Endothelial cell of umbilical vein (primary cell): ENCODE measurements around the gene DOC2B.

Source experiments
- FOS ChIP-seq: IDR thresholded peaks from 2 replicates; pipeline ENCODE4 v1.6.1; 2011; ENCODE audit warnings: mild to moderate bottlenecking, low read length, moderate library complexity, borderline replicate concordance; ENCODE audit not compliant: insufficient read depth
- JUN ChIP-seq: IDR thresholded peaks from 2 replicates; pipeline ENCODE4 v1.6.1; 2011; ENCODE audit warnings: borderline replicate concordance, low read depth; ENCODE audit not compliant: insufficient read length, insufficient read depth
- MYC ChIP-seq: IDR thresholded peaks from one replicate; pipeline ENCODE4 v1.6.1; 2011; ENCODE audit warnings: mild to moderate bottlenecking, low read depth, low read length
- TF ChIP-seq, protein P1 (sequence below), 2 donors: IDR thresholded peaks; 1 replicate in 1 of 2; 2 replicates in 1 of 2; pipeline ENCODE4 v1.5.1; 2011; ENCODE audit warnings: low read length in 2 of 2, mild to moderate bottlenecking in 2 of 2, moderate library complexity in 2 of 2, control low read depth in 1 of 2, inconsistent platforms in 1 of 2, low read depth in 1 of 2; ENCODE audit not compliant: insufficient read depth in 1 of 2; ENCODE audit errors: extremely low read depth in 1 of 2

DNA sequence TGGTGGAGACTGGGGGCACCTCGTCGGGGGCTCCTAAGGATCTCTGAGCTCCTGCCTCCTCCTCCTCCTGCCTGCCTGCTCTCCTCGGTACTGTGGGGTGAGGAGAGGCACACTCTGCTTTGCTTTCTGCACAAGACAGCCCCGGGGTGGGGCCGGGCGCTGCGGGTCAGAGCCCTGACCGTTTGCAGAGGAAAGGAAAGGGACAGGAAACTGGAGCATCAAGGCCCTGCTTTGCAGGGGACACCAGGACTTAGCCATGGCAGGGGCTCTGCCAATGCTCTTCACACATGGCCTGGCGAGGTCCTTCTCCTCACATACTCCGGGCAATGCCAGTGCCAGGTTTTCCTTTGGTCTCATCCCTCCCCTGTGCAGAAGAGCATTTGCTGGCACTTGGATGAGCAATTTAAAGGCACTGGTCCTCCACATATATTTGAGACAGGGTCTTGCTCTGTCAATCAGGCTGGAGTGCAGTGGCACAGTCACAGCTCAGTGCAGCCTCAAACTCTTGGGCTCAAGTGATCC lies 23.8 kb upstream of the DOC2B start:
- TF ChIP-seq, protein P1, sequence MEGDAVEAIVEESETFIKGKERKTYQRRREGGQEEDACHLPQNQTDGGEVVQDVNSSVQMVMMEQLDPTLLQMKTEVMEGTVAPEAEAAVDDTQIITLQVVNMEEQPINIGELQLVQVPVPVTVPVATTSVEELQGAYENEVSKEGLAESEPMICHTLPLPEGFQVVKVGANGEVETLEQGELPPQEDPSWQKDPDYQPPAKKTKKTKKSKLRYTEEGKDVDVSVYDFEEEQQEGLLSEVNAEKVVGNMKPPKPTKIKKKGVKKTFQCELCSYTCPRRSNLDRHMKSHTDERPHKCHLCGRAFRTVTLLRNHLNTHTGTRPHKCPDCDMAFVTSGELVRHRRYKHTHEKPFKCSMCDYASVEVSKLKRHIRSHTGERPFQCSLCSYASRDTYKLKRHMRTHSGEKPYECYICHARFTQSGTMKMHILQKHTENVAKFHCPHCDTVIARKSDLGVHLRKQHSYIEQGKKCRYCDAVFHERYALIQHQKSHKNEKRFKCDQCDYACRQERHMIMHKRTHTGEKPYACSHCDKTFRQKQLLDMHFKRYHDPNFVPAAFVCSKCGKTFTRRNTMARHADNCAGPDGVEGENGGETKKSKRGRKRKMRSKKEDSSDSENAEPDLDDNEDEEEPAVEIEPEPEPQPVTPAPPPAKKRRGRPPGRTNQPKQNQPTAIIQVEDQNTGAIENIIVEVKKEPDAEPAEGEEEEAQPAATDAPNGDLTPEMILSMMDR (IDR thresholded peaks at IDR 0.05; ENCODE audit: extremely low read depth in 1 of 2, insufficient read depth in 1 of 2, low read depth in 1 of 2, low read length in 2 of 2), result no peak
- no peak for TF ChIP-seq FOS
- no peak for TF ChIP-seq MYC
- no peak for TF ChIP-seq JUN
